Amniotic epithelial cell (primary cell): ENCODE results near the gene FAH.
"Not testable (repeated sequence)": the region's sequence is repeated elsewhere in the genome, so short reads cannot be mapped to it uniquely, and the experiment has no call there.

ENCODE experiments used
- DNase-seq: peaks from one replicate; pipeline ENCODE4 v3.0.0-alpha.2; 2010; ENCODE audit warnings: low read depth

The FAH gene

DNA sequence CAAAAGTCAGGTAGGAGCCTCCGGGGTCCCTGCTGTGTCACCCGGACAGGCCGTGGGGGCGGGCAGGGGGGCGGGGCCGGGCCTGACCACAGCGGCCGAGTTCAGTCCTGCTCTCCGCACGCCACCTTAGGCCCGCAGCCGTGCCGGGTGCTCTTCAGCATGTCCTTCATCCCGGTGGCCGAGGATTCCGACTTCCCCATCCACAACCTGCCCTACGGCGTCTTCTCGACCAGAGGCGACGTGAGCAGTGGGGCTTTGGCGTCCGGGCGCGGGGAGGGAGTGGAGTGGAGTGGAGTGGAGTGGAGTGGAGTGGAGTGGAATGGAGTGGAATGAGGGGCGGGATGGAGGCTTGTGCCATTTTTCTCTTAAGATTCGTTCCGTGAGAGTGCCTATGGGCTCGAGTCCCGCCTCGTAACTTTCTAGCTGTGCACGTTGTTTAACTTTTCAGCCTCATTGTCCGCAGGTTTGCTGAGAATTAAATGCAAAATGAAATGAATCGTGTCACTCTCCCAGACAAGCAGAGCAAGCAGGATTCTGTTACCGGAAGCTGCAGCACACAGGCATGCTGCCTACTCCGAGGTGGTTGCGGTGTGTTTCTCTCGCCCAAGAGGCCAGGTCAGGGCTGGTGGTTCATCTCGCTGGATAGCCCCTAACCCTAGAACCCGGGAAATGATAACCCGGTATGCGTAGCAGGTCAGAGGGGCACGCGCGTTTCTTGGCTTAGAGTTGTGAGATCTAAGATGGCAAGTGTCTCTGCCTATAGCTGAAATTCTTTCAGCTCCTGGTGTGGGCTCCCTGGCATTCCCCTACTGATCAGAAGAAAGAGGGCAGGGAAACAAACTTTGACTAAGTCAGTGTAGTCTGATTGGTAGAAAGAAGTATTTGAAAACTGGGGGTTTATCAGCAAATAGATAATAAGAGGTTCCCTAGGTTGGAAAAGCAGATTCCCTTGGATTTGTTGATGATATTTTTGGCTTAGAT lies at the start of gene FAH:
Gene FAH, plus strand, starts transcription at position 104 of the 981 bp plus-strand sequence. Its CDS starts 56 bp downstream, at position 160.
- peak; percentile 70 for DNase-seq

DNA sequence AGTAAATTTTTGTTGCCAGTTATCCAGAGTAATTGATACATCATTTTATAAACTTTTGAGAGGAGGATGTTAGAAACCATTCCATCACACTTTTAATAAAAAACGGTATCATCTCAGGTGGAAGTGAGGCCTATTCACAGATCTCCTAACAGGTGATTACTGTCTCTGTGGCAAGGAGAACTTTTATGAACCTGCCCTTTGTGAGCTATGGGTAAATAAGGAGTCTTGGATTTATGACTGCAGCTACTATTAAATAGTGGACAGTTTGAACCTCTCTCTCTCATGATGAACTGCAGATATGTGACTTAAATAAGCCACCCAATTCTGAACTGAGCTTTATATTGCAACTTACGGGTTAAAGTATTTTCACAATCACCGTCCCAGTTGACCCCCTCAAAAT lies 47.6 kb upstream of the FAH start:
- no peak for DNase-seq

DNA sequence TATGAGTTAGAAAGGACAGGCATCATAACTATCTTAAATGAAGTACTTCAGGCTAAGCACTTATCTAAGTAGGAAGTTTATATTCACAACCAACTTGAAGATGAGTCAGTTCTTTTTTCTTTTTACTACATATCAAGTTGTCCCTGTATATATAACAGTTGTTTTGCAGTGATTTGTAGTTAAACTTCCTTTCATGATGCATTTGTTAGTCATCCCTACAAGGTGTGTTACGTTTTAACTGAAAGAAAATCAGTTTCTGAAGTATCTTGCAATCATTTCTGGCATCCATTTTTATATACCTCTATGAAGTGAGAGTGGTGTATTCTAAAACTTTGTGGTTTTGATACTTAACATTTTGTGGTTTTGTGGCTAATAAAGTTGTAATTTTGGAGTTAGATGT lies 47.2 kb upstream of the FAH start:
- peak; percentile 91 for DNase-seq

DNA sequence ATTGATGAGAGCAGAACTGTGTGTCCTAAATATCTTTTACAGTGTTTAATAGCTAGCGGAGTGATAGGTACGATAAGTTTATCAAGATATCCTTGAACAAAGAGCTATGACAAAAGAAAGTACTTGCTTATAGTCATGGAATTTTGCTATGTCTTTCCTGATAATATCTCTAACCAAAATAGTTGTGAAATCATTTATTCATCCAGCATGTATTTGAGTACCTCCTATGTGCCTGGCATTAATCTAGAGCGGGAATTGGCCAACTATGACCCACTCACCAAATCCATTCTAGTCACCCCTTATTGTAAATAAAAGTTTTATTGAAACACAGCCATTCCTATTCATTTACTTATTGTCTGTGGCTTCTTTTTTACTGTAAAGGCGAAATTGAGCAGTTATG lies 46.7 kb upstream of the FAH start:
- peak; percentile 88 for DNase-seq

DNA sequence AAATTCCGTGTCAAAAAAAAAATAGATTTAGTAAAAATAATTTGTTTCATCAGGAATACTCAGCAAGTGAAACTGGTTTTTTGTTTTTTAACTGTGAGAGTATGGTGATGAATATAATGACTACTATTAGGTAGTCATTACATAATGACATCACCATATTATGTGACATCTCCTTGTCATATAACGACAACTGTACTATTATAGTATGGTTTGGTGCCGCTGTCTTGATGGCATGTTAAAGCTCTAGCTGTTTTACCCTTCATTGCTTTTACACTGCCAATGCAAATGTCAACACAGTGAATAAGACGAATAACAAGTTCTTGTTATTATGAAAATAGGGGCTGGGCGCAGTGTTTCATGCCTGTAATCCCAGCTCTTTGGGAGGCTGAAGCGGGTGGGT lies 45.6 kb upstream of the FAH start:
- DNase-seq: no peak

DNA sequence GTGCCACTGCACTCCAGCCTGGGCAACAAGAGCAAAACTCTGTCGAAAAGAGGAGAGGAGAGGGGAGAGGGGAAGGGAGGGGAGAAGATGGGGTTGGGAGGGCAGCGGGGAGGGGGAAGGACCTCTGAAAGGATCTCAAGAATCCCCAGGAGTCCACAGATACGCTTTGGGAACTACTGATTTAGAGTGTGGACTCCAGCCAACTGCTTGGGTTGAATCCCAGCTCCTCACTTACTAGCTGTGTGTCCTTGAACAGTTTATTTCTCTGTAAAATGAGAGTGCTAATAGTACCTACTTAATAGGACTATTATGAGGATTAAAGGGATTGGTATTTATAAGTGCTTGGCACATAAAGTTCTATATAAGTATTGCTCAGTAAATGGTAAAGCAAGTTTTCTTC lies 45.0 kb upstream of the FAH start:
- no peak for DNase-seq

DNA sequence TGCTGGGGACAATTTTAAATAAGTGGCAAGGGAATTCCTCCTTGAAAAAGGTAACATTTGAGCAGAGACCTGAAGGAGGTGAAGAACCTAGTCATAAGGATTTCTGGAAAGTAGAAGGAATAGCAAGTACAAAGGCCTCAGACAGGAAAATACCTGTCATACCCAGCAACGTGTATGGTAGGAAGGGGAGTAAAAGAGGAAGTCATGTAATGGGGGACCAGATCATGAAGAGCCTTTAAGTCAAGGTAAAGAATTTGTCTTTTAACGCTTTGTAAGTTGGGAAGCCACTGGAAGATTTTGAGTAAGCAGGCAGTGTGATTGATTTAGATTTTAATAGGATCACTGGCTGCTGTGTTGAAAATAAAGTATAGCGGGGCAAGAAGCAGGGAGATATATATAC lies 43.4 kb upstream of the FAH start:
- no peak for DNase-seq

DNA sequence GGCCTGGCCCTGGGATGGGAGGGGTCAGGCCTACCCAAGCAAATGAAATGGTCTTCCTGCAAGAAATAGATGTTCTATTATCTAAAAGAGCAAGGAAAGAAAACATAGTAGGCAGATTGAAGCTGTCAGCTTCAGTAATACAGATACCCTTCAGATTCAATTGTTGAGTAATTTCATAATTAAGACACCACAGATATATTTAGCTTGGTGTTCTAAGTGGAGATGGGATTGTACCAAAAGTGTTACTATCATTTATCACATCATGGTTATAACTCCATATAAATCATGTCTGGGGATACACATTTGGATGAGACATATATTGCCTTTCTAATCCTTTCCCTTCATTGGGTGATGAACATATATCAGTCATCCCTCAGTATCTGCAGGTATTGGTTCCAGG lies 41.9 kb upstream of the FAH start:
- no peak for DNase-seq

DNA sequence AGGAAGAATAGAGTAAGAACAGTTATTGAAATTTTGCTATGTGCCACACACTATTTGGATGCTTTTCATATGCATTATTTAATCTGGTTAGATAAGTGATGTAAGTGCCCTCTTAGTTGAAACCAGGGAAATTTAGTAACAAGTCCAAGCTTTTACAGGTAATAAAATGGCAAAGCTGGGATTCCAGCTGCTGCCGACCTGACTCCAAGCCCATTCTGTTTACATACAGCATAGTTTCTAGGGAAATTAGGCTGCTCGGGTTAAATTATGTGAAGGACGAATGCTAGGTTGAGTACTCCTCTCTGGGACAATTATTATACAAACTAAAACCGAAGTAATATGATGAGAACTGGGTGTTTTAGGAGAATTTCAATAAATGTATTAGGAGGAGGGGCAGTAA lies 38.7 kb upstream of the FAH start:
- no peak for DNase-seq

DNA sequence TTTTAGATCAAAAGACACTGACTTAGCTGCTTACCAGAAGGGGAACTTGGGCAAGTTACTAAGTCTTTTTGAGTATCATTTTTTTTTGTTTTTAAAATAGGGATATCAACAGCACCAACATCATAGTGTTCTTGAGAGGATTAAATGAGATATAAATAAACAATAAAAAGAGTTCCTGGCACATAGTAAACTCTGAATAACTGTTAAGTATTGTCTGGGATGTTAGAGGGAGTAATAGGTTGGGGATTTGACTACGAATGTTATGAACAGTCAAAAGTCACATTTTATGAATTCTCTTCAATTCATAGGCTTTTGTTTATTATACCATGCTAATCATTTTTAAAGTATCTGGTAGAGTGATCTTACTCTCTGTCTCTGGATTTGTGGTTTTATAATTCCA lies 37.8 kb upstream of the FAH start:
- no peak for DNase-seq

DNA sequence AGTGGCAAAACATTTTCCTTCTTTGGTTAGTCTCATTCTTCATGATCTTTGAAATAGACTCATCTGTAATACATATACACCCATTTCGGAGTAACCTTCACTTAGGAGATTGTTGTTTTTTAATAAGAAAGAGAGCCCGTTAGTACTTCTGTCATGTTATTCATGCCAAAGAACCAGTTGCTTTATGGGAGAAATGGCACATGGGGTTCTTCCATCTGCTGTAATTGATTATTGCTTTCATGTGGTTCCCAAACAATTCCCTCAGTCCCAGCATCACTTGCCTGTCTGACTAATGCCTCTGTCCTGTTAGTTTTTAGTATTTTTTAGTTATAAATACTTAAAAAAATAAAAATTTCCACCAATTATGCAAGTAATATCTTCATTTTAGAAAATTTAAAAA lies 33.8 kb upstream of the FAH start:
- no peak for DNase-seq

DNA sequence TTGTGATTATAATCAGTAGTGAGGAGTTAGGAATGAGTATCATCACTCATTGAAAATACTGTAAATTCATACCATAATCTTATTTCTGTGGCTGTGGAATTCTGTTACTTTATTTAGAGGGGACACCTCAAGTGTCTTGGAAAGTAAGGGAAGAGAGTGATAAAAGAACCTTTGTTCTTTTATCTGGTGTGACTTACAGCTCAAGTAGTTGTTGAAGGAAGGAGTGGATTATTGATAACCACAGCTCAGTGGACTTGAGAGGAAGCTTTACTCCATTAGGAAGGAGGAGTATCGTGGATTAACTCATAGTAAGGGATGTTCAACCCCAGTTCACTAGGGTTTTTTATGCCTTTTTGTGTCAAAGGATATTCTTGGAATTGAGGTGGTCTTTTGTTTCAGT lies 32.2 kb upstream of the FAH start:
- no peak for DNase-seq

DNA sequence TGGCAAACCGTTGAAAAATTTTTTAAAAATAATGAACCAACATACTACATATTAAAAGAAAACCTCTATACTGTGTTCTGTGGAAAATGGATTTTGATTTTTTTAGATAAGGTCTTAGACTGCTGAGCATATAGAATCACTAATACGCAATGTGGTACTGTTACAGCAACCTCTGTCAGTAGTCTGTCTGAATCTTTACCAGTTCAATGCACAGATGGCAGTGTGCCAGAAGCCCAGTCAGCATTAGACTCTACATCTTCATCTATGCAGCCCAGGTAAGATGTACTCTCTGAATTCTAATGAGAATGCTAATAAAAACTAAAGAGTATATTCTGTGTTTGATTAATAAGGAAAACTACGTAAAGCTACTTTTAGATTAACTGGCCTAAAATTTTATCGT lies 31.3 kb upstream of the FAH start:
- DNase-seq: no peak

DNA sequence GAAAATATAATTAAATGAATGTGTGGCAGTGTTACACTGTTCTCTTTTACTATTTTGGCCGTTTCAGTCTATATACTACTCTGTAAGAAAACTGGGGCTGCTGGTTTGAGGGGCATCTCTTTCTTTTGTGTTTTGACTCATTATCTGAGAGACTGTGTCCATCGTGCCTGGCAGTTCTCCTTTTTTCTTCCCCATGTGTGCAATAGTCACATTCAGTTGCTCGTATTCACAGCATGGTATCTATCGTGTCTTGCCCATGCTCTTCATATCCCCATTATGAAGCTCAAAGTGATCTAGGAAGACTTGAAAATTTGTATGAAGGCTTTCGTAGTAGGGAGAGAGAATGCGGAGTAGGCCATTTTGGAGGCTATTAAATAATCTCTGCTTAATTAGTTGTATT lies 29.8 kb upstream of the FAH start:
- DNase-seq: no peak

DNA sequence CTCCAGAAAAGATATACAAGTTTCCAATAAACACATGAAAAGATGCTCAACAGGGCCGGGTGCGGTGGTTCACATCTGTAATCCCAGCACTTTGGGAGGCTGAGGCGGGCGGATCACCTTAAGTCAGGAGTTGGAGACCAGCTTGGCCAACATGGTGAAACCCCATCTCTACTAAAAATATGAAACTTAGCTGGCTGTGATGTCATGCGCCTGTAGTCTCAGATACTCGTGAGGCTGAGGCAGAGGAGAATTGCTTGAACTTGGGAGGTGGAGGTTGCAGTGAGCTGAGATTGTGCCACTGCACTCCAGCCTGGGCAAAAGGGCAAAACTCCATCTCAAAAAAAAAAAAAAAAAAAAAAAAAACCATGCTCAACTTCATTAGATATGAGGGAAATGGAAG lies 25.5 kb upstream of the FAH start:
- DNase-seq: not testable (repeated sequence)

DNA sequence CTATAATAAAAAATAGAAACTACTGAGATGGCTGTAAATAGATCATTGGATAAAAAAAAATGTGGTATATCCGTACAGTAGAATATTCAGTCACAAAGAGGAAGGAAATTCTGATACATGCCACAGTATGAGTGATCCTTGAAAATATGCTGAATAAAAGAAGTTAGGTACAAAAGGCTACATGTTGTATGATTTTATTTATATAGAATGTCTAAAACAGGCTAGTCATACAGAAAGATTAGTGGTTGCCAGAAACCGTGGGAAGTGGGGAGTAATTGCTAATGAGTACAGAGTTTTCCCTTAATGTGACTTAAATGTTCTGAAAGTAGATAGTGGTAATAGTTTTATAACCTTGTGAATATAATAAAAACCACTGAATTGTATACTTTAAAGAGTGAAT lies 24.9 kb upstream of the FAH start:
- DNase-seq: peak; percentile 17

DNA sequence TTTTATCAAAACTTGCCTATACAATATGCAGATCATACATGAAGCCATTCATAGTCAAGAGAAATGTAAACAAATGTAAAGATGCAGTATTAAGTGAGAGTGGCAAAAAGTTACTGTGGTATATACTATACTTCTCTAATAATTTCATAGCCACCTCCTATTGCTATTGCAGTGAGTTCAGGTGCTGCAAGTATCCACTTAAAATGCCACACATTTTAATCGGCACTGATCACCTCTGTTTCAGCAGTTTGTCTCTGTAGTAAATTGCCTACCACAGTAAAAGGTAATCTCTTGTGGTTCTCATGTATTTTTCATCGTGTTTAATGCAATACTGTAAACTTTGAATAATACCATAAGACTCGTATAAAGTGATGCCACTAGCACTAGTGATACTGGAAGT lies 20.4 kb upstream of the FAH start:
- no peak for DNase-seq

DNA sequence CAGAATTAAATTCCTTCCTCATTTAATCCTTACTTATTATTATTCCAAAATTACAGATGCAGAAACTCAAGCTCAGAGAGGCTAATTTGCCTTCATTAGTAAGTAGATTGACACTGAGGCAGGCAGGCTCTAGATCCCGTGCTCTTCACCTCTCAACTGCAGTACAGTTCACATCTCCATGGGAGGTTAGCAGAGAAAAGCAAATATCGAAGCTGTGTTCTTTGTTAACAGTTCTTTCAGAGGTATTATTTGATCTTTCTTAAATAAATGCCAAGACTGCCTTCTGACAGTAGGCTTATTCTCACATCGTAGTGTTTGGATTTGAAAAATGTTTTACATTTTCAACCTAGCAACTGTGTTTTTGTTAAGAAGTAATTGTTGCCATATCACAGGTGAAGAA lies 15.9 kb upstream of the FAH start:
- DNase-seq: no peak

DNA sequence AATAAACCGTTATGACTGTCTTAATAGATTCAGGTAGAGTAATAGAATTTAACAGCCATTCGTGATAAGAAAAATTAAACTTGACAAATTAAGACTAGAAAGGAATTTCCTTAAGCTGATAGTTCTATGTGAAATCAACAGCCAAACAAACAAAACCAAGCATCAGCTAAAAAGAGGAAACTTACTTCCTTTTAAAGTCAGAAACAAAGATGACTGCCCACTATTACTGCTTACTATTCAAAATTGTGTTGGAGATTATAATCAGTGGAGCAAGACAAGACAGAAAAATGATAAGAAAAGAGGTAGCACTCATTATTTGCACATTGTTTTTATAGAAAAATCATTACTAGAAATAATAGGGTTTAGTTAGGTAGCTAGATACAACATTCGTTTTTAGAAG lies 13.8 kb upstream of the FAH start:
- DNase-seq: no peak

DNA sequence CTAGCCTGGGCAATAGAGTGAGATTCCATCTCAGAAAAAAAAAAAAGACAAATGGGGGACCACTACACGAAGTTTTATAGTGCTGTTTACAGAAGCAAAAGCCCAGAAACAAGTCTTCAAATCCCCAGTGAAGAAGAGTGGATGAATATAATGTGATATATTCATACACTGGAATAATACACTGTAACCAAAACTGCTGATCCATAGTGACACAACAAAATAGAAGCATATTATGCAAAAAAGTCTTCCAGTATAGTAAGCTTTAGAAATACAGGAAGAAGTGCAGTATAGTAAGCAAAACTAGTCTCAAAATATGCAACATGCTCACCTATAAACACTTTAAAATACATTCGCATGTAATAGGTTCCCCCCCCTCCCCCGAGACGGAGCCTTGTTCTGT lies 11.9 kb upstream of the FAH start:
- DNase-seq: no peak

DNA sequence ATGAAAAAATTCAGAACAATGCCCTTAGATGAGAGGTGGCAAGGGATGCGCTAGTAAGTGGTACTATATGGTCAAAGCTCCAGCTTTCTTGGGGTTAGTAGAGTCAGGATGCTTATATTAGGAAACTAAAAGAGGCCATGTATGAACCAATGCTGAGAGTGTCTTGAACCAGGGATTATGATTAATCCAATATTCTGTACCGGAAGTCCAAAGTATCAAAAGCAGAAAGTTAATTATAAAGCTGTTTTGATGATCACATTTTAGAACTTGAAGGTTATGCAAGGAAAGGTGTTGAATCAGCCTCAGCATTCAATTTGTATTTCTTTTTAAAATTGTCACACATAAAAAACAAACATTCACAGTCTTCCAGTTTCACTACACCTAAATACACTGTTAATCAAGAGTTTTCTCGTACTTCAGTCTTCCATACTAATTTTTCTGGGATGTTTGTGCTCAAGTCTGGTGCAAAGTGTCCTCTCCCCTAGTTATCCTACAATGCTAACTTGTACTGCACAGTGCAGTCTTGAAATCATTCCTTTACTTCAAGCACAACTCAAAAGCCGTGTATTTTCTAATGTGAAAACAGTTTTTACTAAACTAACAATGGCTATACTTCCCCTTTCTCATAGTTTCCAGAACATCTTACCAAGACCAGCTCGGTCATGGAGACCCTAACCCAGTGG lies 10.7 kb upstream of the FAH start:
- no peak for DNase-seq

DNA sequence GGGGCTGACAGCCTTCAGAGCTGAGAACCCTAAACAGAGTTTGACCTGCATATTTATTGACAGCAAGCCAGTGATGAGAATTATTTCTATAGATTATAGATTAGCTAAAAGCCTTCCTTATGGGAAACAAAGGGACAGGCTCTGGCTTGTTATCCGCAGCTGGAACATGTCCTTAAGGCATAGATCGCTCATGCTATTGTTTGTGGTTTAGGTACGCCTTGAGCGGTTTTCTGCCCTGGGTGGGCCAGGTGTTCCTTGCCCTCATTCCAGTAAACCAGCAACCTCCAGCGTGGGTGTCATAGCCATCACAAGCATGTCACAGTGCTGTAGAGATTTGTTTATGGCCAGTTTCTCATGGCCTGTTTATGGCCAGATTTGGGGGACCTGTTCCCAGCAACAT lies 10.2 kb upstream of the FAH start:
- DNase-seq: no peak

DNA sequence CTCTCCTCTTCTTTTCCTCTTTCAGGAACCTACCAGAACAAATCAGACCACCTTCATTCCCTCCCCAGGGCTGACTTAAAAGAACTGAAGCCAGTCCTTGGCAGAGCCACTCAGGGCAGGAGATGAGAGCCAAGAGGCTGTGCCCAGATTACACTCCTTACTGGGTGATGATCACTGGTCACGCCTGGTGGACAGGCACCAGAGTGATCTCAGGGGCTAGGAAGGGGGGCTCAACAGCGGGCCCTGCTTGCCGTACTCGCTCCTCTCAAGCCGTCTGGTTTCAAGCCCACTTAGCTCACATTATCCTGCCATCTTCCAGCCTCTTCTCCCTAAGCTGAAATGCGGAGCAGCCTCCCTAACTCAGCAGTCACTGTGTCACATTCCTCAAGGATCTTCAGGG lies 1.7 kb upstream of the FAH start:
- DNase-seq: no peak

DNA sequence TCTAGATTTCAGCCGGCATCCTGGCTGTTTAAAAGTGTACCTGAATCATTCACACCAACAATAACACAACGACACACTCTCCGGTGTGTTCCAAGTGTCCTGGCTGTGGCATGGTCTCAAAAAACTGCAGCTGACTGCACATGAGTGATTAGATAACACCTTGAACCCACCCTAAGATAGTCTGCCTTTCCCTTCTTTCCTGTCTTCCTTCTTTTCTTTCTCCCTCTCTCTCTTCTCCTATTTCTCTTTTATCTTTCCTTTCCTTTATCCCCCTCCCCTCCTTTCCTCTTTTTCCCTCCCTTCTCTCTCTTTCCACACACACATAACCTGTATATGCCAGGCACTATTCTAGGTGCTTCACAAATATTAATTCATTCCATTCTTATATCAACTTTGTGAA lies 1.2 kb upstream of the FAH start:
- DNase-seq: no peak
